Suprapubic skin (tissue), 4 donors: ENCODE measurements around the gene PDLIM4. TPM values are rescaled to one million over a fixed set of nuclear protein-coding genes. Genes with fewer than 3 reads are reported as not detected.

Source experiments
- DNase-seq, 2 donors: peaks; one replicate each; pipeline ENCODE4 v3.0.0-alpha.2; 2019; ENCODE audit warnings: low spot score in 2 of 2
- H3K27ac ChIP-seq: fragments of 200-600 bp; sonication (generic); one replicate; pipeline ENCODE4 v1.5.1; 2019
- H3K27me3 ChIP-seq: fragments of 200-600 bp; sonication (generic); one replicate; pipeline ENCODE4 v1.5.1; 2019
- H3K36me3 ChIP-seq: fragments of 200-600 bp; sonication (generic); one replicate; pipeline ENCODE4 v1.5.1; 2019
- H3K4me1 ChIP-seq: fragments of 200-600 bp; sonication (generic); one replicate; pipeline ENCODE4 v1.5.1; 2019
- H3K4me3 ChIP-seq: fragments of 200-600 bp; sonication (generic); one replicate; pipeline ENCODE4 v1.5.1; 2019; ENCODE audit warnings: mild to moderate bottlenecking
- H3K9me3 ChIP-seq: fragments of 200-600 bp; sonication (generic); one replicate; pipeline ENCODE4 v1.5.1; 2019
- CTCF ChIP-seq, 2 donors: fragments of 200-600 bp in 1 of 2; fragments of 450-650 bp in 1 of 2; sonication (generic) in 1 of 2; IDR thresholded peaks; one replicate each; pipeline ENCODE4 v1.5.1; 2016 to 2019; ENCODE audit warnings: antibody characterized with exemption in 2 of 2, mild to moderate bottlenecking in 1 of 2, moderate library complexity in 1 of 2
- EP300 ChIP-seq: sonication (generic); formaldehyde crosslinking; IDR thresholded peaks from one replicate; pipeline ENCODE4 v1.6.1; 2017; ENCODE audit warnings: antibody characterized with exemption
- POLR2A ChIP-seq, 2 donors: fragments of 450-650 bp; IDR thresholded peaks; one replicate each; pipeline ENCODE4 v1.6.1; 2017; ENCODE audit warnings: antibody characterized with exemption in 2 of 2, mild to moderate bottlenecking in 2 of 2, moderate library complexity in 2 of 2
- POLR2AphosphoS5 ChIP-seq, 3 donors: sonication (generic); formaldehyde crosslinking; IDR thresholded peaks; one replicate each; pipeline ENCODE4 v1.6.1; 2017; ENCODE audit warnings: antibody characterized with exemption in 3 of 3
- WGBS: methylation state at CpG from one replicate; pipeline ENCODE4 v1.1.5; 2018; 5-methylcytosine and 5-hydroxymethylcytosine counted together
- total RNA-seq, 4 donors: library from RNA; depleted of rRNA; stranded (reverse); fragments of >200 nt; gene quantifications; one replicate each; pipeline ENCODE4 v1.1.0, GENCODE V29; 2016

The PDLIM4 gene
- total RNA-seq, 4 donors from 2014 or later, result 110 to 128 (median 114) TPM

GRCh38 chr5:132237670-132238069 lies 19.8 kb upstream of the PDLIM4 start:
- TF ChIP-seq POLR2AphosphoS5 (IDR thresholded peaks at IDR 0.05), result no peak
- TF ChIP-seq POLR2A (IDR thresholded peaks at IDR 0.05), result no peak
- TF ChIP-seq CTCF (IDR thresholded peaks at IDR 0.05), result no peak
- TF ChIP-seq EP300, result no peak
- no peak overlapping the region for H3K4me3 ChIP-seq
- no peaks in the 10 kb centered on the region for H3K9me3 ChIP-seq
- peak in 1 of 2 donors; percentile 52 for DNase-seq
- H3K27ac ChIP-seq, result no peak overlapping the region
- no peaks in the 10 kb centered on the region for H3K36me3 ChIP-seq
- no peaks in the 10 kb centered on the region for H3K27me3 ChIP-seq
- no peaks in the 10 kb centered on the region for H3K4me1 ChIP-seq
- 96% methylated on average over 4 of the region's 4 CpGs for WGBS

- Histone ChIP-seq H3K27me3 (no peaks in the 10 kb centered on the region), H3K4me1 (no peaks in the 10 kb centered on the region)
- TF ChIP-seq EP300 (no peak), CTCF (IDR thresholded peaks at IDR 0.05) (peak; percentile 75 to 78)
These were observed 19.2 kb upstream of the PDLIM4 start for GRCh38 chr5:132238169-132238744.

GRCh38 chr5:132238901-132239500 lies 18.5 kb upstream of the PDLIM4 start:
- no peak for TF ChIP-seq POLR2AphosphoS5 (IDR thresholded peaks at IDR 0.05)
- no peak for TF ChIP-seq CTCF (IDR thresholded peaks at IDR 0.05)
- TF ChIP-seq EP300, result no peak
- no peak for TF ChIP-seq POLR2A (IDR thresholded peaks at IDR 0.05)
- Histone ChIP-seq H3K27me3 (no peaks in the 10 kb centered on the region), H3K4me1 (no peaks in the 10 kb centered on the region), H3K4me3 (no peak overlapping the region), H3K9me3 (peaks cover 3% of the 10 kb centered on the region), H3K36me3 (no peaks in the 10 kb centered on the region), H3K27ac (no peak overlapping the region)
- peak in 1 of 2 donors; percentile 52 for DNase-seq
- 37% methylated on average over 1 of the region's 1 CpG for WGBS

More at GRCh38 chr5:132238169-132238744, 19.2 kb upstream of the PDLIM4 start:
- Histone ChIP-seq H3K9me3 (no peaks in the 10 kb centered on the region), H3K36me3 (no peaks in the 10 kb centered on the region), H3K27ac (no peak overlapping the region), H3K4me3 (no peak overlapping the region)
- DNase-seq, result peak; percentile 82 to 86
- WGBS, result 0% methylated on average over 1 of the region's 1 CpG

- no peaks in the 10 kb centered on the region for H3K4me1 ChIP-seq
- H3K4me3 ChIP-seq, result no peak overlapping the region
- no peak for TF ChIP-seq POLR2AphosphoS5 (IDR thresholded peaks at IDR 0.05)
- no peak for TF ChIP-seq POLR2A (IDR thresholded peaks at IDR 0.05)
- TF ChIP-seq EP300, result no peak
- no peak for TF ChIP-seq CTCF (IDR thresholded peaks at IDR 0.05)
- H3K27ac ChIP-seq, result no peak overlapping the region
- H3K9me3 ChIP-seq, result peaks cover 3% of the 10 kb centered on the region
- peak in 1 of 2 donors; percentile 38 for DNase-seq
- H3K36me3 ChIP-seq, result no peaks in the 10 kb centered on the region
- no peaks in the 10 kb centered on the region for H3K27me3 ChIP-seq
These were observed 17.7 kb upstream of the PDLIM4 start for GRCh38 chr5:132239776-132240175.

GRCh38 chr5:132243366-132243977 lies 14.0 kb upstream of the PDLIM4 start:
- Histone ChIP-seq H3K4me3 (no peak overlapping the region), H3K4me1 (no peaks in the 10 kb centered on the region), H3K9me3 (peaks cover 3% of the 10 kb centered on the region), H3K27ac (no peak overlapping the region), H3K27me3 (no peaks in the 10 kb centered on the region), H3K36me3 (no peaks in the 10 kb centered on the region)
- TF ChIP-seq POLR2AphosphoS5 (IDR thresholded peaks at IDR 0.05) (no peak), EP300 (no peak), POLR2A (IDR thresholded peaks at IDR 0.05) (no peak), CTCF (IDR thresholded peaks at IDR 0.05) (no peak)
- peak in 1 of 2 donors; percentile 41 for DNase-seq
- WGBS, result 79% methylated on average over 2 of the region's 3 CpGs
